Stimulated activated CD8-positive, alpha-beta memory T cell treated with anti-CD3 and anti-CD28 coated beads, Interleukin-7, amount 100 ng/mL, for 1 hour (primary cell): ENCODE results near the gene EBF4.

Source experiments
- DNase-seq, 2 donors: peaks; one replicate each; pipeline ENCODE4 v3.0.0-alpha.2; 2020; ENCODE audit warnings: low read depth in 2 of 2

Gene EBF4

GRCh38 chr20:2742934-2743559 is 50.5 kb downstream of the EBF4 start:
- peak; percentile 36 to 47 for DNase-seq

- DNase-seq, result no peak
Measured at GRCh38 chr20:2745060-2745910, 52.7 kb downstream of the EBF4 start.

- DNase-seq, result no peak
Measured at GRCh38 chr20:2745936-2746635, 53.5 kb downstream of the EBF4 start.

- DNase-seq, result no peak
Measured at GRCh38 chr20:2746636-2747265, 54.2 kb downstream of the EBF4 start.

GRCh38 chr20:2747676-2748235 is 55.2 kb downstream of the EBF4 start:
- no peak for DNase-seq

GRCh38 chr20:2748551-2749342 is 56.2 kb downstream of the EBF4 start:
- no peak for DNase-seq

- no peak for DNase-seq
Measured at GRCh38 chr20:2749343-2749950, 56.9 kb downstream of the EBF4 start.

- no peak for DNase-seq
Measured at GRCh38 chr20:2749951-2750490, 57.4 kb downstream of the EBF4 start.

- DNase-seq, result no peak
Measured at GRCh38 chr20:2750491-2751251, 58.1 kb downstream of the EBF4 start.

GRCh38 chr20:2751347-2751877 is 58.8 kb downstream of the EBF4 start:
- no peak for DNase-seq

- peak in 1 of 2 donors; percentile 23 for DNase-seq
Measured at GRCh38 chr20:2751878-2752566, 59.4 kb downstream of the EBF4 start.

- no peak for DNase-seq
Measured at GRCh38 chr20:2752567-2753460, 60.2 kb downstream of the EBF4 start.

- DNase-seq, result no peak
Measured at GRCh38 chr20:2753461-2754040, 61.0 kb downstream of the EBF4 start.

GRCh38 chr20:2754424-2754823 is 61.8 kb downstream of the EBF4 start:
- DNase-seq, result no peak

GRCh38 chr20:2755451-2756055 is 63.0 kb downstream of the EBF4 start:
- DNase-seq, result no peak

- no peak for DNase-seq
Measured at GRCh38 chr20:2756056-2756611, 63.6 kb downstream of the EBF4 start.

- DNase-seq, result no peak
Measured at GRCh38 chr20:2757001-2757400, 64.4 kb downstream of the EBF4 start.
